GM19395 (cell line): Measurements from ENCODE around the gene BTBD2.

Source experiments
- ATAC-seq: cut with Tn5 transposase; IDR thresholded peaks from one replicate; pipeline ENCODE4 v1.9.1; 2021; ENCODE audit warnings: mild to moderate bottlenecking, moderate library complexity; ENCODE audit not compliant: unreplicated experiment

Gene BTBD2

DNA sequence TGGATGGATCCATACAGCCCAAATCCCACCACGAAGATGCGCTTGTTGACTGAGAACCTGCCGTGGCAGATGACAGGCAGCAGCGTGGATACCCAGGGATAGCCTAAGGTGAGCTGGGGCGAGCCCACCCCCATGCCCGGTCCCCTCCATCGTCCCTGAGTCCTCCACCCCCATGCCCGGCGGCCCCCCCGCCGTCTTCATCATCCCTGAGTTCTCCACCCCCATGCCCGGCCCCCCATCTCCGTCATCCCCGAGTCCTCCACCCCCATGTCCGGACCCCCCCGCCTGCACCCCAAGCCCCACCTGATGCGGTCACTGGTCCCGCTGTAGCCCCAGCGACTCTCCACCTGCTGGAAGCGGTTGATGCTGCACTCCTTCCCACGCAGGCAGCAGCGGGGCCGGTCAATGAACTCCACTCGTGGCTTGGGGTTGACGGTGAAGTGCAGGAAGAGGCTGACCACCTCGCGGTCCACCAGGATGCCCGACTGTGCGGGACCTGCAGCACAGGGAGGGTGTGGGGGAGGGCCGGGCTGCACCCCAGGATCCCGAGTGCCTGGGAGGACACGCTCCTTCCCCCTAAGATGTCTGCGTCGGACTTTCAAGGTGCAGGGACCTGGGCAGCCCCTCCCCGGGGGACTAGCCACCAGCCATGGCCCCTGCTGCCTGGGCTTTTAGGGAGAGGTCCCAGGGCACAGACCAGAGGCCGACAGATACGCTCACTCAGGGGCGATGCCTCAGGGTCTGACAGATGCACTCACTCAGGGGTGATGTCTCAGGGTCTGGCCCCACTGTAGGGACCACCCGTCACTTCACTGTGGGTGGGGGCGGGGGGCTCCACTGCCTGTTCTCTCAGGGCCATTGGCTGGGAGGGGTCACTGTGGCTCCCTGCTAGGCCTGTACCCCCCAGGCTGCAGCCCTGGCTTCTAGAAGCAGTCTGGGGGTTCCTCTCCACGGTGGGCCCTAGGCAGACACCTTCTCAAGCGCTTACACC, 28.0 kb downstream of the BTBD2 start:
- no peak for ATAC-seq

DNA sequence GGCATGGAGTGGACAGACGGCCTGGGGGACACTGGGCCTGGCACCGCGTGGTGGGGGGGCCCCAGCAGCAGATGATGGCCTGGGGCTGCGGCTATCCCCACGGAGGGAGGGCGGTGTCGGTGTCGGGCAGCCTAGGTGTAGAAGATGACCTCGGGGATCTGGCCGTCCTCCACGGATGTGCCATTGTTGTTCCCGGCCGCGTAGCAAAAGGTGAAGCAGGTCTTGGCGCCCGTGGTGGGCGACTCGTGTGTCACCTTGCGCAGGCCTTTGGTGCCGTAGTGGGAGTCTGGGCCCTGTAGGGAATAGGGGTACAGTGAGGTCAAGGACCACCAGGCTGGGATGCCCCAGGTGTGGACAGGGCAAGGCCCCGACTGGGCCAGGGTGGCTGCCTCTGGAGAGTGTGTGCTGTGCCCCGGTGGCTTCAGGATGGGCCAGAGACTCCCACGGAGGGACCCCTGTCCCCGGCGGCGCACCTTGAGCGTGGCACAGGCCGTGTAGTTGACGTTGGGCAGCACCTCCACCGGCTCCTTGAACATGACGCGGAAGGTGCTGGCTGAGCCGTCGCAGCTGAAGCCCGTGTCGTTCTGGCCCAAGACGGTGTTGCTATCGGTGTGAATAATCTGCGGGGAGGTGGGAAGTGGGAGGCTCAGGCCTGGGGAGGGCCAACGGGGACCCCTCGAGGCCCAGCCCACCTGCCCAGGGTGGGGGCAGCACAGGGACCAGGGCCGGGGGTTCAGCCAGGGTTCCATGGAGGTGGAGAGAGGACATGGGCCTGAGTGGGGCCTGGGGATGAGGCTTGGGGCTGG, 29.0 kb downstream of the BTBD2 start:
- no peak for ATAC-seq

GRCh38 chr19:1985588-1986356, 29.7 kb downstream of the BTBD2 start:
- no peak for ATAC-seq

- ATAC-seq: no peak
These were observed 31.2 kb downstream of the BTBD2 start for GRCh38 chr19:1984357-1984756.

GRCh38 chr19:1981253-1981652, 34.3 kb downstream of the BTBD2 start:
- ATAC-seq: no peak

DNA sequence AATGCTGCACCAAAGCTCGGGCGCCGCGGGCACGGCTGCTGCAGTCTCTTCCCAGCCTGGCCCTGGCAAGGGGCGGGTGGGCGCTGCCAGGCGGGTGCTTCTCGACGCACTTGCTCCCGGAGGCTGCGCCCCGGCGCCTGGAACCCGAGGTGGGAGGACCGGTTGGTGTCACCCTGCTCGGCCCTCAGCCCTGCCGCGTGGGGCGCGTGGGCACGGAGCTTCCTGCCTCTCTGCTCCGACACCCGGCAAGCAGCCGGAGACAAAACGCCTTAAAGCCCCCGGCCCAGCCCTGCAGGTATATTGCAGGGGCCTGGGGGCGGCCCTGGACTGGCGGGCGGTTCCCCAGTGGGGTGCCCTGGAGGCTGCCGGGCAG, 34.7 kb downstream of the BTBD2 start:
- no peak for ATAC-seq

- ATAC-seq: no peak
These were observed 35.3 kb downstream of the BTBD2 start for GRCh38 chr19:1980091-1980808.

GRCh38 chr19:1979642-1980041, 35.9 kb downstream of the BTBD2 start:
- ATAC-seq: no peak

GRCh38 chr19:1979017-1979416, 36.5 kb downstream of the BTBD2 start:
- no peak for ATAC-seq

DNA sequence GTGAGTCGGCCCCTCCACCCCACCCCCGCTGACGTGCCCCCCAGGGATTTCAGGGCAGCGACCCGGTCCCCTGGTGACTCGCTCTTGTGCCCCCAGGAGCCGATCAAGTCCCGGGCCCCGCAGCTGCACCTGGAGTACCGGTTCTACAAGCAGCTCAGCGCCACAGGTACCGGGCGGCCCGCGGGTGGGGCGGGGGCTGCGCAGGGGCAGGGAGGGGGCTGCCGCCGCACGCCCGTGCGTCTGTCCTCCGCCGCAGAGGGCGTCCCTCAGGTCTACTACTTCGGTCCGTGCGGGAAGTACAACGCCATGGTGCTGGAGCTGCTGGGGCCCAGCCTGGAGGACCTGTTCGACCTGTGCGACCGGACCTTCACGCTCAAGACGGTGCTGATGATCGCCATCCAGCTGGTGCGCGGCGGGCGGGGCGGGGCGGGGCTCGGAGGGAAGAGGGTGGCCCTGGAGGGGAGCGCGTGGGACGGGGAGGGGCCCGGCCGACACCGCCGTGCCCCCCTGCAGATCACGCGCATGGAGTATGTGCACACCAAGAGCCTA, 37.1 kb downstream of the BTBD2 start:
- ATAC-seq: no peak

GRCh38 chr19:1977120-1977519, 38.4 kb downstream of the BTBD2 start:
- ATAC-seq: no peak

DNA sequence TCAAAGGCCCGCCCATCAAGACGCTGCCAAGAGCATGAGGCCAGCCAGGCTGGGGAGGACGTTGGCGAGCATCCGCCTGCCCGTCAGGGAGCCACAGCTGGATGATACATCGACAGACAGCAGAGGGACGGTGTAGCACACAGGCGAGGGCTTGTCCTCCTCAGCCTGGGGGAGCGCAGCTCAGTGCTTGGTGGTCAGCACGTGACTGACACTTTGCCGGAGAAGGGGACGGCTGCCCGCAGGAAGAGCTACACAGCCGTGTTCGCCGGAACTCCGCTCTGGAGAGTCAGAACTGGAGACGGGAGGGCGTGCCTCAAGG, 40.4 kb downstream of the BTBD2 start:
- ATAC-seq: no peak

- ATAC-seq: no peak
These were observed 40.9 kb downstream of the BTBD2 start for GRCh38 chr19:1974381-1975161.

DNA sequence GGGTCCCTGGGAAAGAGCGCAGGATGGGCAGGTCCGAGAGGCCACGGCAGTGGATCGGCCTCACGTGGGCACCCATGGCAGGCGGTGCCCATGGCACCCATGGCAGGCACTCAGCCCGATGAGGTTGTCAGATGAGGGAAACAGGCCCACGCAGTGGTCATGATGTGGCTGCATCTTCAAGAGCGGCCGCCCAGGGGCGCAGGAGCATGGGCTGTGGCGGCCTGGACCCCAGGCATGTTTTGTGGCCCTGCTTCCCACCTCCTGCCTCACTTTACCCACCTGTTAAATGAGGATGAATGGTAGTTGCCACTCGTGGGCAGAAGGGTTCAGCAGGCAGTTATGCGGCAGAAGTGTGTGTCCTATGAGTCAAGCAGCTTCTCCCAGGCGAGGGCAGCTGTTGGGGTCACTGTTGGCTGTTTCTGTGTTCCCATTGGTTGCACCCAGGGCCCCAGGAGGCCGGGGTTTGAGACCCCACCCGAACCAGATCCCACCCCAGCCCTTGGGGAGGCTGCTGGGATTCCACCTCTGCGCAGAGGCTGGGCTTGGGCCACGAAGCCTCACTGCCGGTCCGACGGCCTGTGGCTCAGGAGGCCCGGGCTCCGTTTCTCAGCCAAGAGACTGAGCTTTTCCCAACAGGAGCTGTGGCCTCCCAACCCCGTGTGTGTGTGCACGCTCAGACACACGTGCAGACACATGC, 44.6 kb downstream of the BTBD2 start:
- ATAC-seq: no peak

DNA sequence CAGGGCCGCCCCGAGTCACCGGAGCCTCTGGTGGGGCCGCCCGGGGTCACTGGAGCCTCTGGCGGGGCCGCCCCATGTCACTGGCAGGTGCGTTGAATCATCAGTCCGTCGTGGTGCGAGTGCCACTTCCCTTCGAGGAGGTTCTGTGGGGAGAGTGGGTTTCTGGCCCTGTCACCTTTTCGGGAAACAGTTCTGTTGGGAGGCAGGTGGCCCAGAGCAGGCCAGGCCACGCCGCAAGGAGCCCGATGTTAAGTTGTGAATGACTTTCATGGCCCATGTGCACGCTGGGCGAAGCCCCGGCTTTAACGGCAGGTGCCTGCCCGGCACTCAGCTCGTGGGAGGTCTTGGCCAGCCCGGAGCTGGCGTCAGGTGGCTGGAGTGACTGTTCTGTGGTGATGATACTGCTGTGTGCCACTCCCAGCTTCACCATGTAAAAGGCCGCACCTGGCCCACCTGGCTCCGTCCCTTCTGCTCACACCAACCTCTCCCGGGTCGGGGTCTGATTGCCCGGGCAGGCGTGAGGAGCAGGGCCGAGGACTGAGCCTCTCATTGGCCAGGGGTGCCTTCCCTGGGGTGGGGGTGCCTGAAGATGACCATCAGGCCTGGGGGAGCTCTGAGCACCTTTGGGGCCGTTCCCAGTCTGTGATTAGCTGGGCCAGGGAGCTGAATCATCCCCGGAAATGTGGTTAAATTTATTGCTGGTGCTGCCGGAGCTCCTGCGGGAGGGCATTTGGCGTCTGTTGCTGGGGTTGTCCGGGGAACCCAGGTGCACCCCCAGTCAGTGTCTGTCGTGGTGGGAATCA, 45.3 kb downstream of the BTBD2 start:
- ATAC-seq: no peak

DNA sequence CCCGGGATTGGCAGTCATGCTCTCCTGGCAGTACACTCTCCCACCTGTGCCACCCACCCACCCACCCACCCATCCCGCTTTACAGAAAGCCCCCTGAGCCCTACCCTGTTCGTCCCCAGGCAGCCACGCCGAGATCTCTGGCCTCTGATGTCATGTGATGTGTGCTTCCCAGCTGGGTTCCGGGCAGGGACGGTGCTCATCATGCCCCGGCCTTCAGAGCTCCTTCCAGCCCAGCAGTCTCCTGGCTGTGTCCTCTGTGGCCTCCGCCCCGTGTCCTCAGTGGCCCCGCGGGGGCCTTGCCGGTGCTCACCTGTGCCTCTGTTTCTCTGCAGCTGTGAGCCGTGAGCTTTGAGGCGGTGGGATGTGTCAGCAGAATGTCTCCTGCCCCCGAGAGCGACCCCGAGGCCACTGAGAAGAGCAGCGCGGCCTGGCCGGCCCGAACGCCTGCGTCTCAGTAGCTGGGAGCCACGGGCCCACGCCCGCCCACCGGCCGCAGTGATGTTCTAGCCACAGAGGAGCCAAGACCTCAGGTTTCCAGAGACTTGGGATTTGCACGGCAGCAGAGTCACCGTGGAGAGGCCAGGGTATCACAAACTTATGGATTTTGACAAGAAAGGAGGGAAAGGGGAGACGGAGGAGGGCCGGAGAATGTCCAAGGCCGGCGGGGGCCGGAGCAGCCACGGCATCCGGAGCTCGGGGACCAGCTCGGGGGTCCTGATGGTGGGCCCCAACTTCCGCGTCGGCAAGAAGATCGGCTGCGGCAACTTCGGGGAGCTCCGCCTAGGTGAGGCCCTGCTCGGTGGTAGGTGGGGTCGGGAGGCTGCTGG, 46.1 kb downstream of the BTBD2 start:
- no peak for ATAC-seq
